IMR-90 (cell line): Measurements from ENCODE around the gene ATP2B2. TPM values are rescaled to one million over a fixed set of nuclear protein-coding genes. Genes with fewer than 3 reads are reported as not detected.

Source experiments
- ATAC-seq: fragments of 200-7000 bp; cut with Tn5 transposase; 2 replicates; pipeline ENCODE4 v1.9.1; 2020; ENCODE audit warnings: low read depth, mild to moderate bottlenecking, moderate library complexity
- BruUV-seq: library from RNA; stranded (reverse); fragments of 400-500 nt; replicated peaks from 2 replicates; lab custom pipeline; 2021; lab: Mats Ljungman, UMichigan
- CTCF ChIA-PET: fragments of 300-600 bp; formaldehyde crosslinking; extraction: SDS; loops from one replicate; lab custom pipeline; 2021; ENCODE audit warnings: antibody characterized with exemption; lab: Yijun Ruan, JAX
- POLR2A ChIA-PET: fragments of 300-600 bp; sonication (Branson Sonifier 250); formaldehyde crosslinking; loops from one replicate; lab custom pipeline; 2022; ENCODE audit warnings: antibody characterized with exemption; ENCODE audit not compliant: unreplicated experiment; lab: Charles Lee
- DNase-seq: peaks from one replicate; pipeline ENCODE4 v3.0.0; 2013
- H2AFZ ChIP-seq: replicated peaks from 2 replicates; pipeline ENCODE3; 2013; ENCODE audit warnings: low read length, mild to moderate bottlenecking; ENCODE audit not compliant: poor library complexity
- H2AK5ac ChIP-seq: 2 replicates; pipeline ENCODE4 v1.6.1; 2013; ENCODE audit warnings: low read depth, low read length, inconsistent platforms
- H2AK9ac ChIP-seq: replicated peaks from 2 replicates; pipeline ENCODE3; 2013; ENCODE audit warnings: mild to moderate bottlenecking, low read depth, low read length, moderate library complexity; ENCODE audit not compliant: poor library complexity
- H2BK120ac ChIP-seq: 2 replicates; pipeline ENCODE4 v1.6.1; 2013; ENCODE audit warnings: low read depth, low read length, inconsistent platforms
- H2BK15ac ChIP-seq: 3 replicates; pipeline ENCODE4 v1.6.1; 2013; ENCODE audit warnings: low read depth, low read length, inconsistent platforms
- H2BK20ac ChIP-seq: 2 replicates; pipeline ENCODE4 v1.6.1; 2013; ENCODE audit warnings: low read depth, mild to moderate bottlenecking, inconsistent platforms, low read length, moderate library complexity
- H2BK5ac ChIP-seq: 2 replicates; pipeline ENCODE4 v1.6.1; 2013; ENCODE audit warnings: mild to moderate bottlenecking, low read depth, low read length, inconsistent platforms; ENCODE audit not compliant: poor library complexity, severe bottlenecking
- H3K14ac ChIP-seq: replicated peaks from 2 replicates; pipeline ENCODE4 v1.6.1; 2013; ENCODE audit warnings: low read depth, low read length, inconsistent platforms
- H3K18ac ChIP-seq: 2 replicates; pipeline ENCODE4 v1.6.1; 2013; ENCODE audit warnings: low read depth, low read length, control low read depth
- H3K23ac ChIP-seq: 2 replicates; pipeline ENCODE4 v1.6.1; 2013; ENCODE audit warnings: low read depth, low read length, inconsistent platforms
- H3K27ac ChIP-seq: 2 replicates; pipeline ENCODE4 v1.5.1; 2013; ENCODE audit warnings: mild to moderate bottlenecking, control low read depth, low read length; ENCODE audit not compliant: insufficient read depth
- H3K27me3 ChIP-seq: 2 replicates; pipeline ENCODE4 v1.6.1; 2013; ENCODE audit warnings: low read length; ENCODE audit not compliant: control insufficient read depth, insufficient read depth
- H3K36me3 ChIP-seq: 2 replicates; pipeline ENCODE4 v1.6.1; 2013; ENCODE audit warnings: low read length, mixed read lengths; ENCODE audit not compliant: control insufficient read depth, insufficient read depth
- H3K4ac ChIP-seq: 2 replicates; pipeline ENCODE4 v1.6.1; 2013; ENCODE audit warnings: low read depth, low read length, inconsistent platforms
- H3K4me1 ChIP-seq: 2 replicates; pipeline ENCODE4 v1.6.1; 2013; ENCODE audit warnings: low read length, mixed read lengths; ENCODE audit not compliant: control insufficient read depth, insufficient read depth
- H3K4me2 ChIP-seq: 2 replicates; pipeline ENCODE4 v1.6.1; 2013; ENCODE audit warnings: low read depth, mild to moderate bottlenecking, control low read depth, low read length, moderate library complexity
- H3K4me3 ChIP-seq: 2 replicates; pipeline ENCODE4 v1.5.1; 2013; ENCODE audit warnings: low read depth, mild to moderate bottlenecking, control low read depth, low read length, moderate library complexity; ENCODE audit not compliant: insufficient read depth
- H3K56ac ChIP-seq: 2 replicates; pipeline ENCODE4 v1.6.1; 2013; ENCODE audit warnings: low read length, inconsistent platforms; ENCODE audit not compliant: insufficient read depth; ENCODE audit errors: extremely low read depth
- H3K79me1 ChIP-seq, 2 experiments: 2 replicates each; pipeline ENCODE4 v1.6.1; 2013; ENCODE audit warnings: low read length in 2 of 2, inconsistent platforms in 1 of 2, low read depth in 1 of 2
- H3K9ac ChIP-seq: 2 replicates; pipeline ENCODE4 v1.6.1; 2013; ENCODE audit warnings: low read depth, low read length, control low read depth
- H3K9me1 ChIP-seq: 2 replicates; pipeline ENCODE4 v1.6.1; 2013; ENCODE audit warnings: low read length, inconsistent platforms; ENCODE audit not compliant: insufficient read depth
- H3K9me3 ChIP-seq: 2 replicates; pipeline ENCODE4 v1.6.1; 2013; ENCODE audit warnings: low read length; ENCODE audit not compliant: control insufficient read depth, insufficient read depth
- H4K20me1 ChIP-seq: 2 replicates; pipeline ENCODE4 v1.6.1; 2013; ENCODE audit warnings: low read length, inconsistent platforms; ENCODE audit not compliant: insufficient read depth
- H4K5ac ChIP-seq: 2 replicates; pipeline ENCODE4 v1.6.1; 2013; ENCODE audit warnings: mild to moderate bottlenecking, low read depth, low read length, control low read depth
- H4K8ac ChIP-seq, 2 experiments: 2 replicates each; pipeline ENCODE4 v1.6.1; 2013; ENCODE audit warnings: low read depth in 2 of 2, low read length in 2 of 2, control low read depth in 1 of 2, inconsistent platforms in 1 of 2
- H4K91ac ChIP-seq: 2 replicates; pipeline ENCODE4 v1.6.1; 2013; ENCODE audit warnings: low read depth, low read length, inconsistent platforms; ENCODE audit not compliant: insufficient read depth
- BHLHE40 ChIP-seq: fragments of 150-350 bp; IDR thresholded peaks from 2 replicates; pipeline ENCODE4 v1.6.1; 2016; ENCODE audit warnings: mild to moderate bottlenecking, low read depth, low read length
- CEBPB ChIP-seq: IDR thresholded peaks from 2 replicates; pipeline ENCODE4 v1.6.1; 2012; ENCODE audit warnings: low read depth, low read length, improper control_type of control experiment
- CHD1 ChIP-seq: IDR thresholded peaks from 2 replicates; pipeline ENCODE4 v1.6.1; 2012; ENCODE audit warnings: low read depth, low read length, improper control_type of control experiment
- CTCF ChIP-seq: conservative IDR thresholded peaks from 2 replicates; pipeline ENCODE4 v1.5.1; 2012; ENCODE audit warnings: mild to moderate bottlenecking, low read depth, low read length, improper control_type of control experiment
- ELK1 ChIP-seq: fragments of 150-350 bp; IDR thresholded peaks from 2 replicates; pipeline ENCODE4 v1.6.1; 2016; ENCODE audit warnings: low read depth, mild to moderate bottlenecking, low read length, moderate library complexity, borderline replicate concordance
- FOS ChIP-seq: fragments of 150-350 bp; IDR thresholded peaks from 2 replicates; pipeline ENCODE4 v1.6.1; 2016; ENCODE audit warnings: low read depth, low read length
- MAZ ChIP-seq: IDR thresholded peaks from 2 replicates; pipeline ENCODE4 v1.6.1; 2012; ENCODE audit warnings: low read depth, mild to moderate bottlenecking, low read length, improper control_type of control experiment, moderate library complexity, borderline replicate concordance
- MXI1 ChIP-seq: IDR thresholded peaks from 2 replicates; pipeline ENCODE4 v1.6.1; 2012; ENCODE audit warnings: low read depth, mild to moderate bottlenecking, low read length, moderate library complexity, borderline replicate concordance
- NFE2L2 ChIP-seq: fragments of 150-350 bp; IDR thresholded peaks from 2 replicates; pipeline ENCODE4 v1.6.1; 2016; ENCODE audit warnings: low read depth, mild to moderate bottlenecking, low read length
- POLR2A ChIP-seq: IDR thresholded peaks from 2 replicates; pipeline ENCODE4 v1.6.1; 2012; ENCODE audit warnings: mild to moderate bottlenecking, low read depth, low read length
- RAD21 ChIP-seq: IDR thresholded peaks from 2 replicates; pipeline ENCODE4 v1.6.1; 2012; ENCODE audit warnings: low read length, improper control_type of control experiment
- RCOR1 ChIP-seq: IDR thresholded peaks from 2 replicates; pipeline ENCODE4 v1.6.1; 2012; ENCODE audit warnings: mild to moderate bottlenecking, low read length, improper control_type of control experiment; ENCODE audit not compliant: insufficient replicate concordance
- RFX5 ChIP-seq: IDR thresholded peaks from 2 replicates; pipeline ENCODE4 v1.8.0; 2012; ENCODE audit warnings: low read depth, mild to moderate bottlenecking, low read length, moderate library complexity
- SMC3 ChIP-seq: fragments of 150-350 bp; IDR thresholded peaks from 2 replicates; pipeline ENCODE4 v1.6.1; 2016; ENCODE audit warnings: low read depth, mild to moderate bottlenecking, antibody characterized with exemption, low read length, moderate library complexity
- WGBS, 2 experiments: methylation state at CpG; one replicate each; pipeline versions ENCODE4 v1.1.5 to v1.1.7; 2013; ENCODE audit warnings: missing lambda C conversion rate in 2 of 2; ENCODE audit not compliant: insufficient read length in 1 of 2; ENCODE audit errors: extremely low coverage in 2 of 2; 5-methylcytosine and 5-hydroxymethylcytosine counted together
- dilution Hi-C: fragments of 300-500 bp; cut with HindIII; formaldehyde crosslinking; loops from one replicate; pipeline ENCODE4 v1.14.3; 2018; ENCODE audit warnings: low sequenced_read_pairs; ENCODE audit not compliant: unreplicated experiment
- in situ Hi-C: fragments of 300-500 bp; cut with MboI; formaldehyde crosslinking; loops from 3 replicates; pipeline ENCODE4 v1.14.3; 2019; ENCODE audit warnings: low sequenced_read_pairs, inconsistent platforms, mixed read lengths
- intact Hi-C: fragments of 100-400 bp; cut with micrococcal nuclease; formaldehyde crosslinking; loops from 2 replicates; pipeline ENCODE4 v1.10.0; 2022
- polyA plus RNA-seq, 3 experiments: library from polyadenylated mRNA; depleted of rRNA; stranded (reverse); fragments of >200 nt; gene quantifications; 2 replicates each; pipeline ENCODE4 v1.2.3, GENCODE V29; 2012; ENCODE audit warnings: low replicate concordance in 1 of 3
- total RNA-seq: library from RNA; depleted of rRNA; stranded (reverse); fragments of >200 nt; gene quantifications from 2 replicates; pipeline ENCODE4 v1.2.3, GENCODE V29; 2012
- TF ChIP-seq, protein P1 (sequence below): fragments of 150-350 bp; IDR thresholded peaks from 2 replicates; pipeline ENCODE4 v1.6.1; 2017; ENCODE audit warnings: mild to moderate bottlenecking, antibody characterized with exemption, low read length, low read depth

ATP2B2 gene
- total and polyA plus RNA-seq, 2 of the 4 experiments (the other 2 are of a cell fraction): under 0.01 to 0.02 TPM

DNA sequence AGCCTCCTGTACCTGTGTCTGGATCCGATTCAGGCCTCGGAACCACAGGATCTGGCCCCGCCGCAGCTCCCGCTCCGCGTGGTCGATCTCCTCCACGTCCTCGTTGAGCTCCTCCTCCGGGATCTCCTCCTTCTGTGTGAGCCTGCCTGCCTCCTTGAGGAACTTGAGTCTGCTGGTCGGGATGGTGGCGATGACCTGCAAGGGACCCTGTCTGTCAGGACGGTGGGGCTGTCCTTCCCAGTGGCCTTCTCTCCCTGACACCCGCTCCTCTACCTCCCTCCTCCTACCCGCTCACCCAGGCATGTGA lies 167.3 kb downstream of the ATP2B2 start:
- Histone ChIP-seq H2AK9ac (no peak overlapping the region), H4K5ac (no peak overlapping the region), H3K23ac (no peak overlapping the region), H3K4me3 (no peak overlapping the region), H4K8ac (no peak overlapping the region), H3K79me1 (no peaks in the 10 kb centered on the region), H3K18ac (no peak overlapping the region), H3K9ac (no peak overlapping the region), H2AK5ac (no peak overlapping the region), H3K27ac (no peak overlapping the region), H3K9me1 (no peaks in the 10 kb centered on the region), H3K27me3 (peaks cover 37% of the 10 kb centered on the region), H3K4me2 (no peak overlapping the region), H2BK15ac (no peak overlapping the region), H3K9me3 (no peaks in the 10 kb centered on the region), H2BK20ac (no peak overlapping the region), H2BK120ac (no peak overlapping the region), H4K20me1 (no peaks in the 10 kb centered on the region), H2AFZ (no peak overlapping the region), H3K4ac (no peak overlapping the region), H3K36me3 (no peaks in the 10 kb centered on the region), H3K56ac (no peak overlapping the region), H3K4me1 (no peaks in the 10 kb centered on the region), H4K91ac (no peak overlapping the region), H3K14ac (no peak overlapping the region), H2BK5ac (no peak overlapping the region)
- ATAC-seq (no peak), DNase-seq (no peak)
- TF ChIP-seq FOS (no peak), SMC3 (no peak), RAD21 (no peak), BHLHE40 (no peak), CHD1 (no peak), RFX5 (no peak), CEBPB (no peak), CTCF (no peak), ELK1 (no peak), MAZ (no peak), POLR2A (no peak), NFE2L2 (no peak), RCOR1 (no peak), MXI1 (no peak)
- TF ChIP-seq, protein P1, sequence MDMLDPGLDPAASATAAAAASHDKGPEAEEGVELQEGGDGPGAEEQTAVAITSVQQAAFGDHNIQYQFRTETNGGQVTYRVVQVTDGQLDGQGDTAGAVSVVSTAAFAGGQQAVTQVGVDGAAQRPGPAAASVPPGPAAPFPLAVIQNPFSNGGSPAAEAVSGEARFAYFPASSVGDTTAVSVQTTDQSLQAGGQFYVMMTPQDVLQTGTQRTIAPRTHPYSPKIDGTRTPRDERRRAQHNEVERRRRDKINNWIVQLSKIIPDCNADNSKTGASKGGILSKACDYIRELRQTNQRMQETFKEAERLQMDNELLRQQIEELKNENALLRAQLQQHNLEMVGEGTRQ: no peak
- ChIA-PET CTCF (no interaction called here), POLR2A (no interaction called here)
- in situ Hi-C loops: no loop called here
- BruUV-seq: no TSS peak
- intact Hi-C loops: no loop called here
- dilution Hi-C loops: no loop called here
- 100% methylated on average over 1 of the region's 16 CpGs; no CpG with 5 or more reads in 1 of the 2 experiments for WGBS, 2 experiments
